H9 (cell line): Measurements from ENCODE around the gene SELENOI. TPM values are rescaled to one million over a fixed set of nuclear protein-coding genes. Genes with fewer than 3 reads are reported as not detected.

Experiments used
- DNase-seq: peaks from one replicate; pipeline ENCODE4 v3.0.0-alpha.2; 2017
- H2AFZ ChIP-seq: one replicate; pipeline ENCODE4 v1.6.1; 2013; ENCODE audit warnings: mild to moderate bottlenecking, low read length, control low read depth, moderate library complexity
- H2AK5ac ChIP-seq: 2 replicates; pipeline ENCODE4 v1.6.1; 2013; ENCODE audit warnings: low read length, control low read depth, mixed read lengths; ENCODE audit not compliant: insufficient read length
- H2BK120ac ChIP-seq: one replicate; pipeline ENCODE4 v1.6.1; 2013; ENCODE audit warnings: low read depth, mild to moderate bottlenecking, low read length, control low read depth, inconsistent platforms; ENCODE audit not compliant: poor library complexity, severe bottlenecking
- H2BK12ac ChIP-seq: 2 replicates; pipeline ENCODE4 v1.6.1; 2013; ENCODE audit warnings: low read length, control low read depth, mixed read lengths, low read depth; ENCODE audit not compliant: insufficient read length
- H2BK15ac ChIP-seq: 2 replicates; pipeline ENCODE4 v1.6.1; 2013; ENCODE audit warnings: low read depth, low read length, control low read depth
- H2BK20ac ChIP-seq: one replicate; pipeline ENCODE4 v1.6.1; 2013; ENCODE audit warnings: low read depth, mild to moderate bottlenecking, low read length, control low read depth, inconsistent platforms; ENCODE audit not compliant: poor library complexity, severe bottlenecking
- H2BK5ac ChIP-seq: 2 replicates; pipeline ENCODE4 v1.6.1; 2013; ENCODE audit warnings: low read length, control low read depth, mixed read lengths; ENCODE audit not compliant: insufficient read length
- H3K14ac ChIP-seq: 2 replicates; pipeline ENCODE4 v1.6.1; 2013; ENCODE audit warnings: low read length, control low read depth; ENCODE audit not compliant: insufficient read depth
- H3K18ac ChIP-seq: 2 replicates; pipeline ENCODE4 v1.6.1; 2013; ENCODE audit warnings: low read depth, mild to moderate bottlenecking, mixed read lengths, low read length, control low read depth; ENCODE audit not compliant: insufficient read length
- H3K23ac ChIP-seq: 2 replicates; pipeline ENCODE4 v1.6.1; 2013; ENCODE audit warnings: low read length, control low read depth, mixed read lengths, low read depth; ENCODE audit not compliant: insufficient read length
- H3K23me2 ChIP-seq: 2 replicates; pipeline ENCODE4 v1.6.1; 2013; ENCODE audit warnings: low read depth, mild to moderate bottlenecking, mixed read lengths, low read length, control low read depth; ENCODE audit not compliant: insufficient read length, poor library complexity, severe bottlenecking
- H3K27ac ChIP-seq: 2 replicates; pipeline ENCODE4 v1.5.1; 2013; ENCODE audit warnings: low read length, control low read depth, mixed read lengths, low read depth; ENCODE audit not compliant: insufficient read length
- H3K27me3 ChIP-seq: 2 replicates; pipeline ENCODE4 v1.6.1; 2013; ENCODE audit warnings: low read length, control low read depth, inconsistent platforms; ENCODE audit not compliant: insufficient read depth
- H3K4ac ChIP-seq: 2 replicates; pipeline ENCODE4 v1.6.1; 2013; ENCODE audit warnings: low read depth, mild to moderate bottlenecking, control low read depth, inconsistent platforms, low read length, moderate library complexity
- H3K4me1 ChIP-seq: 2 replicates; pipeline ENCODE4 v1.6.1; 2013; ENCODE audit warnings: low read length, control low read depth, inconsistent platforms; ENCODE audit not compliant: insufficient read depth
- H3K4me2 ChIP-seq: 2 replicates; pipeline ENCODE4 v1.6.1; 2013; ENCODE audit warnings: low read length, control low read depth, mixed read lengths; ENCODE audit not compliant: insufficient read length, insufficient read depth
- H3K56ac ChIP-seq: 2 replicates; pipeline ENCODE4 v1.6.1; 2013; ENCODE audit warnings: low read depth, mild to moderate bottlenecking, mixed read lengths, low read length, control low read depth; ENCODE audit not compliant: insufficient read length
- H3K79me1 ChIP-seq: 2 replicates; pipeline ENCODE4 v1.6.1; 2013; ENCODE audit warnings: low read depth, mild to moderate bottlenecking, moderate library complexity, low read length, control low read depth, inconsistent platforms; ENCODE audit not compliant: insufficient read depth, poor library complexity, severe bottlenecking
- H3K79me2 ChIP-seq: 2 replicates; pipeline ENCODE4 v1.6.1; 2013; ENCODE audit warnings: low read length, control low read depth, inconsistent platforms; ENCODE audit not compliant: insufficient read depth
- H3K9ac ChIP-seq: 2 replicates; pipeline ENCODE4 v1.6.1; 2013; ENCODE audit warnings: low read length, control low read depth, mixed read lengths; ENCODE audit not compliant: insufficient read length; ENCODE audit errors: extremely low read depth
- H3K9me3 ChIP-seq: one replicate; pipeline ENCODE4 v1.6.1; 2013; ENCODE audit warnings: low read depth, low read length, inconsistent platforms; ENCODE audit not compliant: control insufficient read depth
- H3T11ph ChIP-seq: one replicate; pipeline ENCODE4 v1.6.1; 2013; ENCODE audit warnings: mild to moderate bottlenecking, low read length, control low read depth, inconsistent platforms
- H4K20me1 ChIP-seq: one replicate; pipeline ENCODE4 v1.6.1; 2013; ENCODE audit not compliant: control insufficient read depth, insufficient read length, insufficient read depth
- H4K5ac ChIP-seq: 2 replicates; pipeline ENCODE4 v1.6.1; 2013; ENCODE audit warnings: low read depth, mild to moderate bottlenecking, mixed read lengths, low read length, control low read depth; ENCODE audit not compliant: insufficient read length
- H4K8ac ChIP-seq: replicated peaks from 2 replicates; pipeline ENCODE4 v1.6.1; 2013; ENCODE audit warnings: low read length, control low read depth, mixed read lengths, low read depth; ENCODE audit not compliant: insufficient read length
- H4K91ac ChIP-seq: 2 replicates; pipeline ENCODE4 v1.6.1; 2013; ENCODE audit warnings: low read depth, mild to moderate bottlenecking, moderate library complexity, mixed read lengths, low read length, control low read depth; ENCODE audit not compliant: insufficient read length
- H3K27ac Mint-ChIP-seq, 3 experiments: 2 replicates in 2 of 3; 3 replicates in 1 of 3; pipeline ENCODE4 v1.8.0; 2020 to 2021; ENCODE audit warnings: mixed read lengths in 3 of 3, mild to moderate bottlenecking in 1 of 3, moderate library complexity in 1 of 3
- H3K27me3 Mint-ChIP-seq: 2 replicates; pipeline ENCODE4 v1.8.0; 2021; ENCODE audit warnings: low read depth, mild to moderate bottlenecking, moderate library complexity, mixed read lengths
- H3K36me3 Mint-ChIP-seq, 3 experiments: 2 replicates in 2 of 3; 3 replicates in 1 of 3; pipeline ENCODE4 v1.8.0; 2020 to 2021; ENCODE audit warnings: low read depth in 3 of 3, mixed read lengths in 3 of 3; ENCODE audit not compliant: insufficient read depth in 1 of 3
- H3K4me1 Mint-ChIP-seq, 2 experiments: 2 replicates each; pipeline ENCODE4 v1.8.0; 2020; ENCODE audit warnings: mixed read lengths in 2 of 2
- H3K4me3 Mint-ChIP-seq, 2 experiments: 2 replicates in 1 of 2; 3 replicates in 1 of 2; pipeline ENCODE4 v1.8.0; 2020 to 2021; ENCODE audit warnings: mild to moderate bottlenecking in 2 of 2, mixed read lengths in 2 of 2, moderate library complexity in 1 of 2
- H3K9me3 Mint-ChIP-seq, 2 experiments: 2 replicates in 1 of 2; 3 replicates in 1 of 2; pipeline ENCODE4 v1.8.0; 2020; ENCODE audit warnings: mild to moderate bottlenecking in 2 of 2, mixed read lengths in 2 of 2, moderate library complexity in 1 of 2
- WGBS: extraction: QIAGEN DNeasy Blood & Tissue Kit; methylation state at CpG from one replicate; pipeline ENCODE4 v1.1.7; 2013; ENCODE audit warnings: missing lambda C conversion rate, low lambda C conversion rate, mixed read lengths; ENCODE audit not compliant: insufficient read length; ENCODE audit errors: extremely low coverage; 5-methylcytosine and 5-hydroxymethylcytosine counted together
- total RNA-seq: library from RNA; stranded (reverse); gene quantifications from 2 replicates; pipeline ENCODE4 v1.2.1, GENCODE V29; 2021
- TF ChIP-seq, protein P1 (sequence below): fragments of 200-600 bp; sonication (generic); conservative IDR thresholded peaks from 3 replicates; pipeline ENCODE4 v1.8.0; 2021; ENCODE audit warnings: antibody characterized with exemption, mild to moderate bottlenecking

The SELENOI gene
- total RNA-seq, 1 experiment from 2014 or later: 41.9 TPM

DNA sequence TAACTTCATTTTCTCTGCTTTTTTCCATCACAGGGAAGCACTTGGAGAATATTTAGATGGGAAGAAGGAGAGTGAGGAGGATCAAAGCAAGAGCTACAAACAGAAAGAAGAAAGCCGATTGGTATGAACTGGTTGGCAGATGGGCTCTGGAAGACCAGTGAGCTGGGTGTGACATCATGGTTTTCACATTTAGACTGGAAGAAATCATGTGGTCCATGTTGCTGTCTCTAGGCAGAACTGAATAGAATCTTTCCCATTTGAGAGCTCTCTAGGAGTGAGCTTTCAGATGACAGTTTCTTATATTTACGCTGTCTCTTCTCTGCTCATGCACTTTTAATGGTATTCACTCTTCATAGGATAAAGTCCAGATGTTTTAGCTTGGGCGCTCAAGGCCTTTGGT, 68.4 kb downstream of the SELENOI start:
- Histone ChIP-seq H3K79me1 (no peaks in the 10 kb centered on the region), H3T11ph (no peak overlapping the region), H4K20me1 (no peaks in the 10 kb centered on the region), H4K8ac (no peak overlapping the region), H2BK12ac (no peak overlapping the region), H3K23ac (no peak overlapping the region), H4K5ac (no peak overlapping the region), H3K9ac (no peak overlapping the region), H3K4me2 (no peak overlapping the region), H2BK120ac (no peak overlapping the region), H2BK15ac (no peak overlapping the region), H3K56ac (no peak overlapping the region), H3K79me2 (no peaks in the 10 kb centered on the region), H3K4ac (no peak overlapping the region), H3K4me1 (no peaks in the 10 kb centered on the region), H3K23me2 (no peaks in the 10 kb centered on the region), H3K14ac (no peak overlapping the region), H3K27me3 (no peaks in the 10 kb centered on the region), H2BK5ac (no peak overlapping the region), H2AFZ (no peak overlapping the region), H2BK20ac (no peak overlapping the region), H3K9me3 (no peaks in the 10 kb centered on the region), H3K27ac (no peak overlapping the region), H4K91ac (no peak overlapping the region), H2AK5ac (no peak overlapping the region), H3K18ac (no peak overlapping the region)
- Mint-ChIP-seq H3K9me3 (no peaks in the 10 kb centered on the region), H3K36me3 (no peaks in the 10 kb centered on the region), H3K27ac (no peak overlapping the region), H3K4me3 (no peak overlapping the region), H3K4me1 (peaks cover 2 to 7% of the 10 kb centered on the region in 2 experiments; a peak in 1 of 4 replicates), H3K27me3 (no peaks in the 10 kb centered on the region)
- WGBS: no CpG with 5 or more reads among the region's 3 CpGs
- TF ChIP-seq, protein P1, sequence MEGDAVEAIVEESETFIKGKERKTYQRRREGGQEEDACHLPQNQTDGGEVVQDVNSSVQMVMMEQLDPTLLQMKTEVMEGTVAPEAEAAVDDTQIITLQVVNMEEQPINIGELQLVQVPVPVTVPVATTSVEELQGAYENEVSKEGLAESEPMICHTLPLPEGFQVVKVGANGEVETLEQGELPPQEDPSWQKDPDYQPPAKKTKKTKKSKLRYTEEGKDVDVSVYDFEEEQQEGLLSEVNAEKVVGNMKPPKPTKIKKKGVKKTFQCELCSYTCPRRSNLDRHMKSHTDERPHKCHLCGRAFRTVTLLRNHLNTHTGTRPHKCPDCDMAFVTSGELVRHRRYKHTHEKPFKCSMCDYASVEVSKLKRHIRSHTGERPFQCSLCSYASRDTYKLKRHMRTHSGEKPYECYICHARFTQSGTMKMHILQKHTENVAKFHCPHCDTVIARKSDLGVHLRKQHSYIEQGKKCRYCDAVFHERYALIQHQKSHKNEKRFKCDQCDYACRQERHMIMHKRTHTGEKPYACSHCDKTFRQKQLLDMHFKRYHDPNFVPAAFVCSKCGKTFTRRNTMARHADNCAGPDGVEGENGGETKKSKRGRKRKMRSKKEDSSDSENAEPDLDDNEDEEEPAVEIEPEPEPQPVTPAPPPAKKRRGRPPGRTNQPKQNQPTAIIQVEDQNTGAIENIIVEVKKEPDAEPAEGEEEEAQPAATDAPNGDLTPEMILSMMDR: no peak
- DNase-seq: no peak
